Ishikawa (cell line): ENCODE measurements around the gene SPATA2.

ENCODE experiments used
- CREB1 ChIP-seq: IDR thresholded peaks from 2 replicates; pipeline ENCODE4 v1.6.1; 2012; ENCODE audit warnings: low read depth
- RAD21 ChIP-seq: IDR thresholded peaks from 2 replicates; pipeline ENCODE4 v1.6.1; 2012; ENCODE audit warnings: low read depth
- ZBTB7A ChIP-seq: IDR thresholded peaks from 2 replicates; pipeline ENCODE4 v1.6.1; 2012; ENCODE audit warnings: low read depth
- TF ChIP-seq, protein P1 (sequence below): IDR thresholded peaks from 2 replicates; pipeline ENCODE4 v1.6.1; 2012

DNA sequence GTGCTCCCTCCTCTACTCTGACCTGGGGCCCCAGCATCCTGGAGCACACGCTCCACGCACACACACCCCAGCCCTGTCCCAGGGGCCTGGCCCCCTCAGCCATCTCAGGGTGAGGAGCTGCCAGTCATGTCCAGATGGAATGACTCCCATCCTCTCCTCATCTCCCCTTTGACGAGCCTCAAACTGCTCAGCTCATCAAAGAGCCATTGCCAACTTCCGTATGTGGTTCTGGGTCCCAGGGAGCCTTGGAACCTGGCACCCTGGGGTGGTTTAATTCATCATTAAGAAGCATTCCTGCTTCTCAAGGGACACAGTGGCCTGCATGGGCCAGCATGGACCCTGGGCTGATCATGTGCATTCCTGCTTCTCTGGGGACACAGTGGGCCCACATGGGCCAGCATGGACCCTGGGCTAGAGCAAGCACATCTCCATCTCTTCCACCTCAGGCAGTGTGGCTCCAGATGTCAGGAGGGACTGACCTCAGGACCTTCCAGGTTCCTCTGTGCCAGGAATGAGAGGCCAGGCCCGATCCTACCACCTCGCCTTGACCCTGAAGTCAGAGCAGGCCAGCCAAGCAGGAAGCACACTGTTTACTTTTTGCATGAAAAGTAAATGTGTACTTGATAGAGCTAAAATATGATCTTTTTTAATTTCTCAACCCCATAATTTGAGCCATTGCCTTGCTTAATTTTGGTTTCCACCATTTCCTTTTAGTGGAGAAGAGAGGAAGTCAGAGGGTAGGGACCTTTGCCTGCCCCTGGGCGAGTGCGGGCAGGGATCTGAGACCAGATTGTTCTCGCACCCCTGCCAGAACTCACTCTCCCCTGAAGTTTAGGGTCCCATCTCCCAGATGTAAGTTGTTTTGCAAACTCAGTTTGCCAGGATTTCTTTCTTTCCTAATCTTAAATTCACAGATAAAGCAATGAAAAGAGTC is 26.1 kb downstream of the SPATA2 start:
- TF ChIP-seq, protein P1, sequence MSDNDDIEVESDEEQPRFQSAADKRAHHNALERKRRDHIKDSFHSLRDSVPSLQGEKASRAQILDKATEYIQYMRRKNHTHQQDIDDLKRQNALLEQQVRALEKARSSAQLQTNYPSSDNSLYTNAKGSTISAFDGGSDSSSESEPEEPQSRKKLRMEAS = no peak
- TF ChIP-seq CREB1 (no peak), ZBTB7A (no peak), RAD21 (no peak)
